Progenitor cell of endocrine pancreas (in vitro differentiated cells): Measurements from ENCODE around the gene PRMT1. TPM values are rescaled to one million over a fixed set of nuclear protein-coding genes. Genes with fewer than 3 reads are reported as not detected.

Source experiments
- DNase-seq: peaks from one replicate; pipeline ENCODE4 v3.0.0; 2021; ENCODE audit warnings: low spot score; ENCODE audit not compliant: unreplicated experiment
- H3K27ac Mint-ChIP-seq: 2 replicates; pipeline ENCODE4 v1.8.0; 2021; ENCODE audit warnings: mild to moderate bottlenecking, moderate library complexity, mixed read lengths
- H3K27me3 Mint-ChIP-seq: 2 replicates; pipeline ENCODE4 v1.8.0; 2021; ENCODE audit warnings: mixed read lengths
- H3K36me3 Mint-ChIP-seq: 2 replicates; pipeline ENCODE4 v1.8.0; 2022; ENCODE audit warnings: mixed read lengths; ENCODE audit not compliant: insufficient read depth
- H3K4me1 Mint-ChIP-seq: 2 replicates; pipeline ENCODE4 v1.8.0; 2021; ENCODE audit warnings: low read depth, mixed read lengths
- H3K4me3 Mint-ChIP-seq: 2 replicates; pipeline ENCODE4 v1.8.0; 2021; ENCODE audit warnings: low read depth, mild to moderate bottlenecking, moderate library complexity, mixed read lengths
- H3K9me3 Mint-ChIP-seq: 2 replicates; pipeline ENCODE4 v1.8.0; 2021; ENCODE audit warnings: low read depth, mixed read lengths
- CTCF ChIP-seq: fragments of 200-600 bp; sonication (generic); IDR thresholded peaks from one replicate; pipeline ENCODE4 v1.5.0; 2021; ENCODE audit warnings: antibody characterized with exemption, mild to moderate bottlenecking; ENCODE audit not compliant: unreplicated experiment
- total RNA-seq: library from RNA; stranded (reverse); gene quantifications from 2 replicates; pipeline ENCODE4 v1.2.1, GENCODE V29; 2021

The PRMT1 gene
- total RNA-seq, 1 donor from 2014 or later = 306 TPM

DNA sequence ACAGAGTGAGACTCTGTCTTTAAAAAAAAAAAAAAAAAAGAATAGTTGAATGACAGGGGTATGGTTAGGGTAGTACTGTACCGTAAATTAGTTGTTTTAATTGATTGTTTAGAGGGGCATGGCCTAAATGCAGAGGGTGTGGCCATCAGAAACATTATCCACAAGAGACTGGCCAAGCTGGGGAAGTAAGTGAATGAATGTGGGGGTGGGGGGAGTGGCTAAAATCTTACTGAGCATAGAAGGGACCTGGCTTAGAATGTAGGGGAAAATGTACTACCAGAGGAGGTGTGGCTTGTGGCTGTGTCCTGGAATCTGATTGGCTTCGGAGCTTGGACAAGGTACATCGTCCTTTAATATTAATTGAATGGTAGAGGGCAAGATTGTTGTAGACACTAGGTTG, 7.6 kb upstream of the PRMT1 start:
- no peak for DNase-seq
- no peak for TF ChIP-seq CTCF
- Mint-ChIP-seq H3K27me3 (no peaks in the 10 kb centered on the region), H3K4me3 (no peak overlapping the region), H3K9me3 (no peaks in the 10 kb centered on the region), H3K36me3 (peaks cover 11% of the 10 kb centered on the region), H3K27ac (no peak overlapping the region), H3K4me1 (peaks cover 27% of the 10 kb centered on the region)

DNA sequence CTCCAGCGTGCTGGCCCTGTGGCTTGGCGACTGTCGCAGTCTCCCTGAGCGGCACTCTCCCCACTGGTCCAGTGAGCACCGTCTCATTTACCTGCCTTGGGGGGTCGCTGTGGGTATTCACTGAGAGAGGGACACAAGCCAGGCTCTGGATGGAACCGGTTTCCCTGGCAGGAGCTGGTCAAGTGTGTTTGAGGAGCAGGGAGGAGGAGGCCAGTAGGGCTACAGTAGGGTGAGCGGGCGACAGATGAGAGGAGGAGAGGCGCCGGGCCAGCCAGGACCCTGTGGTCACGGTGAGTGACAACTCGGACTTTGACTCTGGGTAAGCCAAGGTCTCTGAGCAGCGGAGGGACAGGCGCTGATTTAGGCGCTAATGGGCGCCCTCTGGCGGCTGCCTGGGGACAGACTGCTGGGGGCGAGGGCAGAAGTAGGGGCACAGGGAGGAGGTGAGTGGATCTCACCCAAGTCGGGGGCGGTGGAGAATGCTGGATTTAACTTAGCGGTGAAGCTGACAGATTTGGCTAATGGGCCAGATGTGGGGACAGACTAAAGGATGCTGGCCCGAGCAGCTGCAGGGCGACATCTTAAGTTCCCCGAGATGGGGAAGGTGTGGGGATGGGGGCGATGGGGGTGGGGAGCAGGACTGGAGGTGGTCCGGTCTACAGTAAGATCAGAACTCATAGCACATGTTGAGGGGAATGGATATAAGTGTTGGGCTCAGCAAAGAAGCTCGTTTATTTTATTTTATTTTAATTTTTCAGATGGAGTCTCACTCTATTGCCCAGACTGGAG, 4.7 kb upstream of the PRMT1 start:
- H3K27me3 Mint-ChIP-seq = no peaks in the 10 kb centered on the region
- DNase-seq = peak; percentile 83
- no peaks in the 10 kb centered on the region for H3K9me3 Mint-ChIP-seq
- peak overlapping the region; percentile 20 for H3K4me3 Mint-ChIP-seq
- peaks cover 9% of the 10 kb centered on the region for H3K4me1 Mint-ChIP-seq
- TF ChIP-seq CTCF = peak; percentile 96
- peak overlapping the region; percentile 89 for H3K27ac Mint-ChIP-seq
- H3K36me3 Mint-ChIP-seq = peaks cover 11% of the 10 kb centered on the region

DNA sequence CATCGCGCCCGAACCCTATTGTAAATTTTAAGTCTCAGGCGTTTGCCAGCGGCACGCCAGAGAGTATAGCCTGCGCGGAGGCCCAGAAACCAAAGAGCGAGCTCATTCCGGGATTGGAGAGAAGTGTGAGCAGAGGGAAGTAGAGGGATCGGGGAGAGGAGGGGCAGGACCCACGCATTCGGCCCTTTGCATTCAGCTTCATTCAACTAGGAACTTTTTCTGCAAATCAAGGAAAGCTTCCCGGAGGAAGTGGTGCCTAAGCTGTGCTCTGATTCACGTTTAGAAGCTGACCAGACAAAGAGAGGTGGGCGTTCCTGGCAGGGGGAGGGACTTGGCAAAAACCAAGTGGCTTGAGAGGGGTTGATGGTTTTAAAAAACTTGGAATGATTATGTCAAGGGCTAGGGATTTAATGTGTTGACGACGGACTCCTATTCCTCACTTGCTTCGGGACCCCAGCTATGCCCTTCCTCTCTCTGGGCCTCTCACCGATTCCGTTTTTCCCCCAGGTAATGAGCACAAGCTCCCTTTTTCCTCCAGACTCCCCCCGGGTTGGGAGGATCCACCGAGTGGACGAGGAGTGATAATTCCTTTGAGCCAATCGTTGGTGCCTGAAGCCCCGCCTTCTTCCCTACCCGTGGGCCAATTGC, 811 bp upstream of the PRMT1 start:
- peak; percentile 28 for DNase-seq
- peaks cover 11% of the 10 kb centered on the region for H3K36me3 Mint-ChIP-seq
- peak overlapping the region; percentile 97 for H3K4me3 Mint-ChIP-seq
- peak overlapping the region; percentile 100 for H3K27ac Mint-ChIP-seq
- no peak for TF ChIP-seq CTCF
- no peaks in the 10 kb centered on the region for H3K27me3 Mint-ChIP-seq
- no peaks in the 10 kb centered on the region for H3K9me3 Mint-ChIP-seq
- peaks cover 24% of the 10 kb centered on the region for H3K4me1 Mint-ChIP-seq

DNA sequence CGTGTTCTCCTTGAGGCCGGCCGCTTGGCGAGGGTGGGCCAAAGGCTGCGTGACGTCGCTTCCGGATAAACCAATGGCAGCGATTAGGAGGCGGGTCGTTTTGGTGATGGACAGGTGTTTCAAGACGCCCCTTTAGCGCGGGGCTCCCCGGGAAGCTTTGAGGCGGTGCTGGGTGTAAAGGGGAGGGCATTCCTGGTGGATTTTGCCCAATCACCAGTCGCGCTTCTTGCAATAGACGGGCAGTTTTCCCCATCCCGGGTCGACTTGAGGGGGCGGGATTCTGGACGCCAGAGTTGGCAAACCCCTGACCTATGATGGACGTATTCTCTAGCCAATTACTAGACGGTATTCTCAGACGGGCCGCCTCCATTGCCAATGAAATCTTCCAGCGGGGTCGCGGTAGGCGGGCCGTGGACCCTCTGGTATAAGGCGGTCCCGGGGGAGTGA, 264 bp upstream of the PRMT1 start:
- H3K4me1 Mint-ChIP-seq = peaks cover 23% of the 10 kb centered on the region
- no peak for TF ChIP-seq CTCF
- peaks cover 11% of the 10 kb centered on the region for H3K36me3 Mint-ChIP-seq
- peak overlapping the region; percentile 97 for H3K4me3 Mint-ChIP-seq
- peak; percentile 99 for DNase-seq
- no peaks in the 10 kb centered on the region for H3K27me3 Mint-ChIP-seq
- peak overlapping the region; percentile 100 for H3K27ac Mint-ChIP-seq
- H3K9me3 Mint-ChIP-seq = no peaks in the 10 kb centered on the region

- DNase-seq = peak; percentile 85
- Mint-ChIP-seq H3K4me3 (peak overlapping the region; percentile 97), H3K4me1 (peaks cover 17% of the 10 kb centered on the region), H3K36me3 (peaks cover 13% of the 10 kb centered on the region), H3K27me3 (no peaks in the 10 kb centered on the region), H3K9me3 (no peaks in the 10 kb centered on the region), H3K27ac (peak overlapping the region; percentile 92)
- TF ChIP-seq CTCF = peak; percentile 84
Measured at GRCh38 chr19:49677901-49678674, 1.0 kb downstream of the PRMT1 start.
